ENCODE measurements around the gene FMN1. TPM values are rescaled to one million over a fixed set of nuclear protein-coding genes. Genes with fewer than 3 reads are reported as not detected.

Gene FMN1
- total and polyA plus RNA-seq, 2 of the 13 experiments (the other 11 are each of a cell fraction or from before 2014, with no cell fraction given): 0.20 to 0.60 TPM

GRCh38 chr15:32905481-32905880 lies 289.0 kb downstream of the FMN1 start (continued):
- TF ChIP-seq ATF2 (CRISPR knock-in tag; IDR thresholded peaks at IDR 0.05) (no peak), PHF20 (CRISPR knock-in tag; IDR thresholded peaks at IDR 0.05) (no peak)

GRCh38 chr15:32904448-32904847 lies 290.1 kb downstream of the FMN1 start:
- in situ Hi-C loops (cut with HindIII; ENCODE audit: extremely low pct_ligation_motif_present, low pct_unique_long_range_greater_than_20kb) (no loop called here), intact Hi-C loops (cut with micrococcal nuclease; ENCODE audit: unreplicated experiment) (no loop called here)
- no peaks in the 10 kb centered on the region for H3K4me1 ChIP-seq (ENCODE audit: insufficient read depth, low read length)
- H3K4me3 ChIP-seq (replicated peaks in 1 of 3; ENCODE audit: insufficient read depth in 1 of 3, low read depth in 2 of 3, low read length in 3 of 3): no peak overlapping the region
- H3K27me3 ChIP-seq (ENCODE audit: control insufficient read depth in 1 of 2, insufficient read depth in 2 of 2, low read length in 2 of 2): no peaks in the 10 kb centered on the region
- DNase-seq (ENCODE audit: low spot score) (no peak), ATAC-seq (no peak), FAIRE-seq (no peak)
- H3K4me2 ChIP-seq (ENCODE audit: low read depth, low read length): no peak overlapping the region
- no TSS peak for BruUV-seq (replicated peaks)
- H3K27ac ChIP-seq (ENCODE audit: extremely low read length, insufficient read depth, low read length): no peak overlapping the region
- TF ChIP-seq TEAD3 (CRISPR knock-in tag; optimal IDR thresholded peaks at IDR 0.05; ENCODE audit: borderline replicate concordance) (no peak), HMGA1 (CRISPR knock-in tag; conservative IDR thresholded peaks at IDR 0.05) (no peak), NFE2L2 (IDR thresholded peaks at IDR 0.05; ENCODE audit: low read length) (peak; percentile 52; the same call in 1 of the 2 replicates)
- H3K9ac ChIP-seq (ENCODE audit: insufficient read depth, low read depth, low read length): no peak overlapping the region
- WGBS (ENCODE audit: low lambda C conversion rate): 54% methylated on average over 2 of the region's 2 CpGs
- POLR2A ChIA-PET: no interaction called here
- CTCF ChIA-PET (ENCODE audit: low intra/inter-chr PET ratio, low total read pairs): no interaction called here
- H3K79me2 ChIP-seq (ENCODE audit: insufficient read depth, low read length): no peaks in the 10 kb centered on the region
- no peaks in the 10 kb centered on the region for H3K9me3 ChIP-seq (ENCODE audit: low read length)
- no peaks in the 10 kb centered on the region for H4K20me1 ChIP-seq (ENCODE audit: insufficient read depth, low read length)
- no peak overlapping the region for H2AFZ ChIP-seq (ENCODE audit: low read length)
- H3K36me3 ChIP-seq (replicated peaks in 1 of 2; ENCODE audit: control insufficient read depth in 1 of 2, insufficient read depth in 2 of 2, low read length in 2 of 2): no peaks in the 10 kb centered on the region

- no peak for DNase-seq (ENCODE audit: low spot score)
- H4K20me1 ChIP-seq (ENCODE audit: insufficient read depth, low read length): no peaks in the 10 kb centered on the region
- intact Hi-C loops (cut with micrococcal nuclease; ENCODE audit: unreplicated experiment): no loop called here
- no peaks in the 10 kb centered on the region for H3K27me3 ChIP-seq (ENCODE audit: control insufficient read depth in 1 of 2, insufficient read depth in 2 of 2, low read length in 2 of 2)
- no peak overlapping the region for H3K4me3 ChIP-seq (replicated peaks in 1 of 3; ENCODE audit: insufficient read depth in 1 of 3, low read depth in 2 of 3, low read length in 3 of 3)
- no peaks in the 10 kb centered on the region for H3K79me2 ChIP-seq (ENCODE audit: insufficient read depth, low read length)
- CTCF ChIA-PET (ENCODE audit: low intra/inter-chr PET ratio, low total read pairs): no interaction called here
- 77% methylated on average over 10 of the region's 10 CpGs for WGBS (ENCODE audit: low lambda C conversion rate)
- H3K4me2 ChIP-seq (ENCODE audit: low read depth, low read length): no peak overlapping the region
- POLR2A ChIA-PET: no interaction called here
- in situ Hi-C loops (cut with HindIII; ENCODE audit: extremely low pct_ligation_motif_present, low pct_unique_long_range_greater_than_20kb): no loop called here
- H3K9me3 ChIP-seq (ENCODE audit: low read length): no peaks in the 10 kb centered on the region
- H3K36me3 ChIP-seq (replicated peaks in 1 of 2; ENCODE audit: control insufficient read depth in 1 of 2, insufficient read depth in 2 of 2, low read length in 2 of 2): no peaks in the 10 kb centered on the region
- H3K9ac ChIP-seq (ENCODE audit: insufficient read depth, low read depth, low read length): no peak overlapping the region
- no peak overlapping the region for H3K27ac ChIP-seq (ENCODE audit: extremely low read length, insufficient read depth, low read length)
- ATAC-seq: no peak
- BruUV-seq (replicated peaks): no TSS peak
- H2AFZ ChIP-seq (ENCODE audit: low read length): no peak overlapping the region
- H3K4me1 ChIP-seq (ENCODE audit: insufficient read depth, low read length): no peaks in the 10 kb centered on the region
- no peak for FAIRE-seq
- TF ChIP-seq ZNF891 (CRISPR knock-in tag; IDR thresholded peaks at IDR 0.05) (no peak), ZNF264 (CRISPR knock-in tag; IDR thresholded peaks at IDR 0.05) (no peak), REXO4 (CRISPR knock-in tag; IDR thresholded peaks at IDR 0.05; ENCODE audit: borderline replicate concordance) (no peak), ZNF484 (CRISPR knock-in tag; IDR thresholded peaks at IDR 0.05; ENCODE audit: borderline replicate concordance, low read depth) (no peak), ZNF564 (CRISPR knock-in tag; IDR thresholded peaks at IDR 0.05) (no peak), ZNF503 (CRISPR knock-in tag; IDR thresholded peaks at IDR 0.05) (no peak), NKX3-1 (CRISPR knock-in tag; IDR thresholded peaks at IDR 0.05) (no peak), ZFP91 (CRISPR knock-in tag; IDR thresholded peaks at IDR 0.05; ENCODE audit: borderline replicate concordance) (no peak)
Measured at GRCh38 chr15:32903591-32904290, 290.8 kb downstream of the FMN1 start.

Measured in HepG2 (cell line).